ENCODE measurements around the gene B4GALT4. TPM values are rescaled to one million over a fixed set of nuclear protein-coding genes. Genes with fewer than 3 reads are reported as not detected.

B4GALT4 gene
- total RNA-seq, 1 experiment from 2014 or later: 46.5 TPM

- Histone ChIP-seq H3K27ac (ENCODE audit: insufficient read length, low read depth, low read length) (no peak overlapping the region), H3K4me1 (ENCODE audit: insufficient read depth, low read length) (peaks cover 7% of the 10 kb centered on the region; the same call in 1 of the 2 replicates), H3K23ac (ENCODE audit: insufficient read length, low read depth, low read length) (no peak overlapping the region), H3K14ac (ENCODE audit: insufficient read depth, low read length) (no peak overlapping the region), H3K23me2 (ENCODE audit: insufficient read length, low read depth, low read length, poor library complexity, severe bottlenecking) (no peaks in the 10 kb centered on the region), H4K91ac (ENCODE audit: insufficient read length, low read depth, low read length) (no peak overlapping the region), H4K8ac (replicated peaks; ENCODE audit: insufficient read length, low read depth, low read length) (no peak overlapping the region), H3K18ac (ENCODE audit: insufficient read length, low read depth, low read length) (no peak overlapping the region), H3K79me2 (ENCODE audit: insufficient read depth, low read length) (no peaks in the 10 kb centered on the region), H3T11ph (ENCODE audit: low read length) (no peak overlapping the region), H4K20me1 (ENCODE audit: control insufficient read depth, insufficient read depth, insufficient read length) (no peaks in the 10 kb centered on the region), H2AK5ac (ENCODE audit: insufficient read length, low read length) (no peak overlapping the region), H3K9ac (ENCODE audit: extremely low read depth, insufficient read length, low read length) (no peak overlapping the region), H3K56ac (ENCODE audit: insufficient read length, low read depth, low read length) (no peak overlapping the region), H4K5ac (ENCODE audit: insufficient read length, low read depth, low read length) (no peak overlapping the region), H3K27me3 (ENCODE audit: insufficient read depth, low read length) (no peaks in the 10 kb centered on the region), H2BK5ac (ENCODE audit: insufficient read length, low read length) (no peak overlapping the region), H2BK15ac (ENCODE audit: low read depth, low read length) (no peak overlapping the region), H3K9me3 (ENCODE audit: control insufficient read depth, low read depth, low read length) (no peaks in the 10 kb centered on the region), H3K4me2 (ENCODE audit: insufficient read depth, insufficient read length, low read length) (no peak overlapping the region), H2BK120ac (ENCODE audit: low read depth, low read length, poor library complexity, severe bottlenecking) (no peak overlapping the region), H2BK12ac (ENCODE audit: insufficient read length, low read depth, low read length) (no peak overlapping the region), H2BK20ac (ENCODE audit: low read depth, low read length, poor library complexity, severe bottlenecking) (no peak overlapping the region), H3K79me1 (ENCODE audit: insufficient read depth, low read depth, low read length, poor library complexity, severe bottlenecking) (no peaks in the 10 kb centered on the region), H3K4ac (ENCODE audit: low read depth, low read length) (no peak overlapping the region), H2AFZ (ENCODE audit: low read length) (no peak overlapping the region)
- Mint-ChIP-seq H3K4me3 (no peak overlapping the region), H3K4me1 (peaks cover 42 to 46% of the 10 kb centered on the region in 2 experiments), H3K27me3 (ENCODE audit: low read depth) (no peaks in the 10 kb centered on the region), H3K27ac (0 out of 7 replicates have a peak overlapping the region, but pooled peaks of 1 of the 3 experiments have one; percentile 94), H3K9me3 (peaks cover 2 to 5% of the 10 kb centered on the region in 2 experiments; a peak in 4 of 5 replicates), H3K36me3 (ENCODE audit: insufficient read depth in 1 of 3, low read depth in 3 of 3) (peaks cover 0 to 22% (median 0%) of the 10 kb centered on the region in 3 experiments; a peak in 4 of 7 replicates)
- WGBS (ENCODE audit: extremely low coverage, insufficient read length, low lambda C conversion rate): no CpG with 5 or more reads among the region's 2 CpGs
- no peak for TF ChIP-seq CTCF (conservative IDR thresholded peaks at IDR 0.05)
- DNase-seq: no peak
Observed at GRCh38 chr3:119255214-119255613, 14.5 kb upstream of the B4GALT4 start.
